Keratinocyte (primary cell): ENCODE measurements around the gene CPNE4.

Source experiments
- EZH2 ChIP-seq: IDR thresholded peaks from one replicate; pipeline ENCODE4 v1.6.1; 2012; ENCODE audit warnings: inconsistent platforms, mild to moderate bottlenecking, low read length, moderate library complexity
- TF ChIP-seq, protein P1 (sequence below), 3 experiments: IDR thresholded peaks in 1 of 3; conservative IDR thresholded peaks in 1 of 3; optimal IDR thresholded peaks in 1 of 3; 2 replicates in 2 of 3; 3 replicates in 1 of 3; pipeline versions ENCODE3 to v1.5.1; 2011; ENCODE audit warnings: low read length in 3 of 3, mild to moderate bottlenecking in 3 of 3, moderate library complexity in 2 of 3, control low read depth in 1 of 3, inconsistent platforms in 1 of 3; ENCODE audit not compliant: insufficient read depth in 2 of 3; ENCODE audit errors: extremely low read depth in 1 of 3

DNA sequence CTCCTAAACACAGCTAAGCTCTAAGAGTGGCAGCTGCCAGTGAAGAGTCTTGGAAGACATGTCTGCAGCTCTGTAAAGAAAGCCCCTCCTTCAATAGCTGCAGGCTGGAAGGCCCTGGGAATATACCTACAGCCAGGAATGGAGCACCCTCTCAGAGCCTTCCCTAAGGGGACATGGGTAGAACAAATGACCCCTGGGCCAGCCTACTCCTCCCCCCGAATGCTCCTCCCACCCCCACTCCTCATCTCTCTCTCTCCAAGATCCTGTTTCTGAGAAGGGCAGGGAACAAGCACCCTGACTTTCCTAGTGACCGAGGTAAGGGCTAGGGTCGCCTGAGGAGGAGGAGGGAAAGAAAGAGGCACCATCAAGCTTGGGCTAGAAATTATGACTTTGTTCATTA, 20.7 kb downstream of the CPNE4 start:
- no peak for TF ChIP-seq EZH2
- TF ChIP-seq, protein P1, sequence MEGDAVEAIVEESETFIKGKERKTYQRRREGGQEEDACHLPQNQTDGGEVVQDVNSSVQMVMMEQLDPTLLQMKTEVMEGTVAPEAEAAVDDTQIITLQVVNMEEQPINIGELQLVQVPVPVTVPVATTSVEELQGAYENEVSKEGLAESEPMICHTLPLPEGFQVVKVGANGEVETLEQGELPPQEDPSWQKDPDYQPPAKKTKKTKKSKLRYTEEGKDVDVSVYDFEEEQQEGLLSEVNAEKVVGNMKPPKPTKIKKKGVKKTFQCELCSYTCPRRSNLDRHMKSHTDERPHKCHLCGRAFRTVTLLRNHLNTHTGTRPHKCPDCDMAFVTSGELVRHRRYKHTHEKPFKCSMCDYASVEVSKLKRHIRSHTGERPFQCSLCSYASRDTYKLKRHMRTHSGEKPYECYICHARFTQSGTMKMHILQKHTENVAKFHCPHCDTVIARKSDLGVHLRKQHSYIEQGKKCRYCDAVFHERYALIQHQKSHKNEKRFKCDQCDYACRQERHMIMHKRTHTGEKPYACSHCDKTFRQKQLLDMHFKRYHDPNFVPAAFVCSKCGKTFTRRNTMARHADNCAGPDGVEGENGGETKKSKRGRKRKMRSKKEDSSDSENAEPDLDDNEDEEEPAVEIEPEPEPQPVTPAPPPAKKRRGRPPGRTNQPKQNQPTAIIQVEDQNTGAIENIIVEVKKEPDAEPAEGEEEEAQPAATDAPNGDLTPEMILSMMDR (optimal IDR thresholded peaks at IDR 0.05 in 1 of 3, IDR thresholded peaks at IDR 0.05 in 1 of 3, conservative IDR thresholded peaks at IDR 0.05 in 1 of 3; ENCODE audit: extremely low read depth in 1 of 3, insufficient read depth in 2 of 3, low read length in 3 of 3) = no peak
